ENCODE data around the gene PADI1.

Gene PADI1

GRCh38 chr1:17258116-17258757 is 53.3 kb downstream of the PADI1 start:
- ChIA-PET CTCF (interaction anchor here (0.7 to 1.3 kb wide), 4 partner anchors 20 to 353 kb away, joined by 3 to 6 read pairs (median 4); no protein-coding TSS in a partner anchor), POLR2A (interaction anchor here (1.2 kb wide), 1 partner anchor 9 kb away, joined by 3 read pairs; the partner anchor contains the start of gene PADI3)

GRCh38 chr1:17258758-17259130 is 53.8 kb downstream of the PADI1 start:
- ChIA-PET POLR2A (interaction anchor here (1.2 kb wide), 1 partner anchor 10 kb away, joined by 3 read pairs; the partner anchor contains the start of gene PADI3), CTCF (interaction anchor here (0.7 to 1.3 kb wide), 3 partner anchors 21 to 354 kb away, joined by 3 to 6 read pairs (median 5); no protein-coding TSS in a partner anchor)
- TF ChIP-seq ARNT (IDR thresholded peaks at IDR 0.05) (no peak), FOXM1 (IDR thresholded peaks at IDR 0.05; ENCODE audit: borderline replicate concordance) (no peak), NFRKB (IDR thresholded peaks at IDR 0.05) (no peak), HDGF (IDR thresholded peaks at IDR 0.05; ENCODE audit: borderline replicate concordance) (no peak), FOXK2 (IDR thresholded peaks at IDR 0.05) (no peak), SUZ12 (IDR thresholded peaks at IDR 0.05) (no peak), CTBP1 (IDR thresholded peaks at IDR 0.05; ENCODE audit: borderline replicate concordance) (no peak), TARDBP (IDR thresholded peaks at IDR 0.05) (no peak), BHLHE40 (IDR thresholded peaks at IDR 0.05; ENCODE audit: borderline replicate concordance) (no peak), ZNF384 (IDR thresholded peaks at IDR 0.05) (no peak), SP1 (IDR thresholded peaks at IDR 0.05) (no peak), PKNOX1 (IDR thresholded peaks at IDR 0.05) (no peak), L3MBTL2 (conservative IDR thresholded peaks at IDR 0.05) (no peak), FOXA1 (IDR thresholded peaks at IDR 0.05) (no peak), LEF1 (IDR thresholded peaks at IDR 0.05; ENCODE audit: borderline replicate concordance) (no peak), ELF4 (IDR thresholded peaks at IDR 0.05) (no peak)
- no peak for DNase-seq (ENCODE audit: extremely low spot score)

More at GRCh38 chr1:17258116-17258757, 53.3 kb downstream of the PADI1 start:
- TF ChIP-seq FOXK2 (IDR thresholded peaks at IDR 0.05) (no peak), ARNT (IDR thresholded peaks at IDR 0.05) (no peak), ELF4 (IDR thresholded peaks at IDR 0.05) (no peak), ZNF384 (IDR thresholded peaks at IDR 0.05) (no peak), FOXA1 (IDR thresholded peaks at IDR 0.05) (no peak), TARDBP (IDR thresholded peaks at IDR 0.05) (no peak), NFRKB (IDR thresholded peaks at IDR 0.05) (no peak), HDGF (IDR thresholded peaks at IDR 0.05; ENCODE audit: borderline replicate concordance) (no peak), SP1 (IDR thresholded peaks at IDR 0.05) (no peak), LEF1 (IDR thresholded peaks at IDR 0.05; ENCODE audit: borderline replicate concordance) (no peak), BHLHE40 (IDR thresholded peaks at IDR 0.05; ENCODE audit: borderline replicate concordance) (no peak), L3MBTL2 (conservative IDR thresholded peaks at IDR 0.05) (no peak), FOXM1 (IDR thresholded peaks at IDR 0.05; ENCODE audit: borderline replicate concordance) (no peak), CTBP1 (IDR thresholded peaks at IDR 0.05; ENCODE audit: borderline replicate concordance) (no peak)
- no peak for DNase-seq (ENCODE audit: extremely low spot score)

- no peak for TF ChIP-seq LEF1 (IDR thresholded peaks at IDR 0.05; ENCODE audit: borderline replicate concordance)
- no peak for TF ChIP-seq ARNT (IDR thresholded peaks at IDR 0.05)
- TF ChIP-seq ZNF384 (IDR thresholded peaks at IDR 0.05) = no peak
- no peak for TF ChIP-seq TARDBP (IDR thresholded peaks at IDR 0.05)
- TF ChIP-seq SUZ12 (IDR thresholded peaks at IDR 0.05) = no peak
- no peak for TF ChIP-seq FOXA1 (IDR thresholded peaks at IDR 0.05)
- no peak for TF ChIP-seq FOXM1 (IDR thresholded peaks at IDR 0.05; ENCODE audit: borderline replicate concordance)
- TF ChIP-seq SP1 (IDR thresholded peaks at IDR 0.05) = no peak
- TF ChIP-seq ELF4 (IDR thresholded peaks at IDR 0.05) = no peak
- TF ChIP-seq NFRKB (IDR thresholded peaks at IDR 0.05) = no peak
- no peak for TF ChIP-seq L3MBTL2 (conservative IDR thresholded peaks at IDR 0.05)
- no peak for TF ChIP-seq BHLHE40 (IDR thresholded peaks at IDR 0.05; ENCODE audit: borderline replicate concordance)
- TF ChIP-seq HDGF (IDR thresholded peaks at IDR 0.05; ENCODE audit: borderline replicate concordance) = no peak
- TF ChIP-seq CTBP1 (IDR thresholded peaks at IDR 0.05; ENCODE audit: borderline replicate concordance) = no peak
- TF ChIP-seq FOXK2 (IDR thresholded peaks at IDR 0.05) = no peak
- no peak for TF ChIP-seq PKNOX1 (IDR thresholded peaks at IDR 0.05)
- ChIA-PET POLR2A (no interaction called here), CTCF (interaction anchor here (0.8 kb wide), 1 partner anchor 354 kb away, joined by 3 read pairs; no protein-coding TSS in a partner anchor)
- DNase-seq (ENCODE audit: extremely low spot score) = no peak
Observed at GRCh38 chr1:17259233-17259873, 54.4 kb downstream of the PADI1 start.

GRCh38 chr1:17260264-17260663 is 55.3 kb downstream of the PADI1 start:
- POLR2A ChIA-PET = no interaction called here
- DNase-seq (ENCODE audit: extremely low spot score) = no peak
- CTCF ChIA-PET = no interaction called here
- TF ChIP-seq BHLHE40 (IDR thresholded peaks at IDR 0.05; ENCODE audit: borderline replicate concordance) (no peak), SUZ12 (IDR thresholded peaks at IDR 0.05) (no peak), FOXM1 (IDR thresholded peaks at IDR 0.05; ENCODE audit: borderline replicate concordance) (no peak), LEF1 (IDR thresholded peaks at IDR 0.05; ENCODE audit: borderline replicate concordance) (no peak), TARDBP (IDR thresholded peaks at IDR 0.05) (no peak), ARNT (IDR thresholded peaks at IDR 0.05) (no peak), L3MBTL2 (conservative IDR thresholded peaks at IDR 0.05) (no peak), ELF4 (IDR thresholded peaks at IDR 0.05) (no peak)

- ChIA-PET CTCF (no interaction called here), POLR2A (no interaction called here)
- TF ChIP-seq PKNOX1 (IDR thresholded peaks at IDR 0.05) (no peak), CTBP1 (IDR thresholded peaks at IDR 0.05; ENCODE audit: borderline replicate concordance) (no peak), NFRKB (IDR thresholded peaks at IDR 0.05) (no peak), HDGF (IDR thresholded peaks at IDR 0.05; ENCODE audit: borderline replicate concordance) (no peak), FOXA1 (IDR thresholded peaks at IDR 0.05) (no peak), FOXK2 (IDR thresholded peaks at IDR 0.05) (no peak), ARNT (IDR thresholded peaks at IDR 0.05) (no peak), SUZ12 (IDR thresholded peaks at IDR 0.05) (no peak), BHLHE40 (IDR thresholded peaks at IDR 0.05; ENCODE audit: borderline replicate concordance) (no peak), L3MBTL2 (conservative IDR thresholded peaks at IDR 0.05) (no peak), FOXM1 (IDR thresholded peaks at IDR 0.05; ENCODE audit: borderline replicate concordance) (no peak), ZNF384 (IDR thresholded peaks at IDR 0.05) (no peak), LEF1 (IDR thresholded peaks at IDR 0.05; ENCODE audit: borderline replicate concordance) (no peak)
- no peak for DNase-seq (ENCODE audit: extremely low spot score)
Observed at GRCh38 chr1:17260738-17261137, 55.8 kb downstream of the PADI1 start.
